ENCODE results near the gene CTNNA2.

GRCh38 chr2:80300954-80301353 is 788.1 kb downstream of the CTNNA2 start:
- TF ChIP-seq PBX3 (IDR thresholded peaks at IDR 0.05), result no peak
- no peak for TF ChIP-seq CTCF (IDR thresholded peaks at IDR 0.05)
- no peak for TF ChIP-seq RCOR1 (IDR thresholded peaks at IDR 0.05; ENCODE audit: low read length)
- TF ChIP-seq EZH2phosphoT487 (IDR thresholded peaks at IDR 0.05; ENCODE audit: borderline replicate concordance, low read depth), result no peak
- no peak for TF ChIP-seq MEF2A (IDR thresholded peaks at IDR 0.05; ENCODE audit: borderline replicate concordance, low read depth)
- no peak for TF ChIP-seq POLR2AphosphoS5 (IDR thresholded peaks at IDR 0.05; ENCODE audit: low read depth, low read length)
- no peak for TF ChIP-seq CHD2 (IDR thresholded peaks at IDR 0.05; ENCODE audit: low read length, partially characterized antibody)
- no peak for TF ChIP-seq FOXM1 (IDR thresholded peaks at IDR 0.05; ENCODE audit: low read depth)

All from SK-N-SH (cell line).